Hematopoietic multipotent progenitor cell treated with erythropoietin and hydrocortisone succinate and interleukin-3 and kit ligand, for 4 days (in vitro differentiated cells): ENCODE results near the gene KLF5.
"Not testable (repeated sequence)": the region's sequence is repeated elsewhere in the genome, so short reads cannot be mapped to it uniquely, and the experiment has no call there.

Experiments
- DNase-seq: peaks from one replicate; pipeline ENCODE4 v3.0.0-alpha.2; 2015

The KLF5 gene

DNA sequence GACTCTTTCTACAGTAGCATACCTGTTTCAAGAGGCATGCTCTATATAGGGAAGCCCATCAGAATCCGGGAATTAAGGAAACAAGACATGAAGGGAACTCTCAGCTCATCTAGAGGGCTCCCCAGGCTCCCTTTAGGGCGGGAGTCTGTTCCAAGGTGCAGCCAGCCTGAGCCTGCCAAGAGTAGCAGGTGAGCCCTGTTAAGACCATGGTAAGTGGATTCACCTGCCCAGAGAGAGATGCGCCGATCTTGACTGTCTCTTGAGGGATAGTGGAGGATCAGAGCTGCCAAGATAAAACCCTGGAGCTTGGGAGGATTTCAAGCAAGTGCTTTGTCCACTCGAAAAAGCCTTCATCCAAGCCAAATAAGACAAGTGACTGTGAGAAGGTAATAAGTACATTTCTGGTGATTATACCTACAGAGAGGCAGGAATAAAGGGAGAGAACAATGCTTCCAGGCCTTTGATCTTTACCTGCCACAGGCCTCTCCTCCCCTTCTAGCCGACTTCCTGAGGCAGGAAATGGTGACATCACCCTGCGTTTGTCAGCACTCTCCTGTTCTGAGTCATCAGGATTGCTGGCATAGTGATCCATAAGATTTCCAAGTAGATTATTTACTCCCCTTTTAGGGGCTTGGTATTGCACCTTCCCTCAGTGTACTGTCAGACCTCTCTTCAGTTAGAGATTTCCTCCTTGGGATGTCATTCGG, 31.5 kb downstream of the KLF5 start:
- no peak for DNase-seq

- no peak for DNase-seq
Observed at GRCh38 chr13:73090823-73091187, 32.0 kb downstream of the KLF5 start.

DNA sequence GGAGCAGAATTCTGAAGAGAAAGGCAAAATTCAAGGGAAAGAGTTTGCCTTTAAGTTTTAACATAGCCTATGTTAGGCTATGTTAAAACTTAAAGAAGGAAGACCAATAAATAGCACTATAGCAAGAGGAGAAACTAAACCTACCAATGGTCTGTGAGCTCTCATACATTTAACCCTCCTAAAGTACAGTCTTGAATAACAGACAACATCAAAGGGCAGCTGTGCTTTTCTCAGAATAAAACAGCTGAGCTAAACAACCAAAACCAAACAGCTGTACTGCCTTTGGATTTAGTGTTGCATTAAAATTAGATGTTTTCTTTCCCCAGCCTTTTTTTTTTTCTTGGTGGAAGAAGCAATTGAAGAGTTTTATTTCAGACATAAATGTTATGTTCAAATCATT, 34.0 kb downstream of the KLF5 start:
- DNase-seq, result no peak

DNA sequence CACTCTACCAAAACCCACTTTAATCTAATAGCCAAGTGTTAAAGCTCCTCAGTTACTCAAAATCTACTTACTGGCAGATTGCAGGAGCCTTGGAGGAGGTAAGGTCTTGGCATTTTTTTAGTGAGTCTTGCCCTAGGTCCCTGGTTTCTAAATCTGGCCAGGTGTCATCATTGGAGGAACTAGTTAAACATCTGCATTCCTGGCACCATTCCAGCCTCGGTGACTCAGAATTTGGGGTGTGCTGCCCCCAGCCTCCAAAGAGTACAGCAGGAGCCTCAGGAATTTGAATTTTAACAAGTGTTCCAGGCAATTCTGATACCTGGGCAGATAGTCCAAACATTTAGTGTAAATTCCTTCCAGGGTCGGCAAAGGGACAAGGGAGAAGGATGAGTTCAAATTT, 37.4 kb downstream of the KLF5 start:
- DNase-seq, result peak; percentile 7

- DNase-seq, result no peak
Observed at GRCh38 chr13:73096638-73097037, 37.8 kb downstream of the KLF5 start.

- not testable (repeated sequence) for DNase-seq
Observed at GRCh38 chr13:73100781-73101180, 42.0 kb downstream of the KLF5 start.

DNA sequence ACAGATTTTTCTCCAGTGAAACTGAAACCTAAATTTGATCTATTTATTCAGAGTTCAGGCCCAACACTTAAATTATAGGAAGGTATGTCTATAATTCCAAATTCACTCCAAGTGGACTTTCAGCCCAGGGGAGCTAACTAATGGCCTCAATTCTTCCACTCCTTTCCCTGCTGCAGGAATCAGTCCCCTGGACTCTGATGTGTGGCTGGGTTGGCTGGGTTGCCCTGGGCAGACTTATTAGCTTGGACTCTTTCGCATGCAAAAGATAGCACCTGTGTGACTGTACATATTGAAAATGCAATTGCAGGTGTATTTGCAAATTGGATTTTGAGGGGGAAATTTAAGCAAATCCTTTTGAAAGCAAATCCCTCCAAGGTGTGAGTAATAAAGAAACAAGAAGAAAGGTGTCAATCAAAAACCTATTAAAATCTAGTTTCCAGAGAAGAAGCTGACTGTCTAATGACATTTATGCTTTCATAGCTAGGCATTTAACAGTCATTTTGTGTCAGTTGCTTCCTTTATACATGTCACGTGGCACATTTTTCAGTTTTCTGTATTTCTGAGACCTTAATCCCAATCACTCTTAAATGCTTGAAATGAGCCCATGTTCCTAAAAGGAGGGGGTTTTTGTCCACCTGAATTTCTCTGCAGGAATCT, 42.7 kb downstream of the KLF5 start:
- no peak for DNase-seq

- no peak for DNase-seq
Observed at GRCh38 chr13:73103238-73103637, 44.4 kb downstream of the KLF5 start.

DNA sequence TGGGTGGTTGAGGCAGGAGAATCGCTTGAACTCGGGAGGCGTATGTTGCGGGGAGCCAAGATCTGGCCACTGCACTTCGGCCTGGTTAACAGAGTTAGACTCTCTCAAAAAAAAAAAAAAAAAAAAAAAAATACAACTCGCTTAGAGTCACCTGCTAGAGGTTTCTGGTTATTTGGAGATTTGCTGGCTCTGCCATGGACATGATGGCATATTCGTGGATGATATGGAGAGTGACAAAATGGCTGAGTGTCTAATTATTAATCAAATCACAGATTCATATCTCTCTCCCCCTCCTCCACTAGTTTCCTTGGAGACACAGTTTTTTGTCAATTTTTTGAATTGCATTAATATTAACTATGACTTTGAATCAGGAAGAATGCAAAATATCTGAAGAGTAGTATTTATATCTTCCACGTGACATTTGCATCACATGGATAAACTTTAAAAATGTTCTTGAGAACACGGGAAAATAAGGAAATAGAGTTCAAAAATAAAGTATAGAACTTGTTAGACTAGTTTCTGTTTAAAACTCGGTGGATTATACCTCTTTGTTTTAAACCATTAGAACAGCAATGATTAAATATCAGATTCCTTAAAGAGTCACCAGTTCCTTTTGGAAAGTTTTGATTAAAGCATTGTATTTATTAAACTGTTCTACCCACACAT, 47.8 kb downstream of the KLF5 start:
- DNase-seq, result no peak

GRCh38 chr13:73107481-73107880, 48.7 kb downstream of the KLF5 start:
- no peak for DNase-seq

DNA sequence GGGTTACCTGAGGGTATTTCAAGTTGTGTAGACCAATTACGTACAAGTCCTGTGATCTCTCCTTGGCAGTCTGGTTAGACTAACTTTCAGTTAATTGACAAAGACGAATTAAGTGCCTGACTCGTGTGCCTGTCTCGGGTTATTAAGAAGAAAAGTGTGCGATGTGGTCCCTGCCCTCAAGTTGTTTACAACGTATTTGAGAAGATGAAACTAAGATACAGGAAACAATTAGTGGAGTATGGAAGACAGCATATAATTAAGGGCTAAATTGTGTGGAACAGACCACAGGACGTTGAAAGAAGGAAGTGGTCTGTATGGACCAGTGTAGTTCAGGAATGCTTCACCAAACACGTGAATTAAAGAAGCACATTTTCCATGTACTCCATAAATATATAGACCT, 49.2 kb downstream of the KLF5 start:
- DNase-seq, result no peak

DNA sequence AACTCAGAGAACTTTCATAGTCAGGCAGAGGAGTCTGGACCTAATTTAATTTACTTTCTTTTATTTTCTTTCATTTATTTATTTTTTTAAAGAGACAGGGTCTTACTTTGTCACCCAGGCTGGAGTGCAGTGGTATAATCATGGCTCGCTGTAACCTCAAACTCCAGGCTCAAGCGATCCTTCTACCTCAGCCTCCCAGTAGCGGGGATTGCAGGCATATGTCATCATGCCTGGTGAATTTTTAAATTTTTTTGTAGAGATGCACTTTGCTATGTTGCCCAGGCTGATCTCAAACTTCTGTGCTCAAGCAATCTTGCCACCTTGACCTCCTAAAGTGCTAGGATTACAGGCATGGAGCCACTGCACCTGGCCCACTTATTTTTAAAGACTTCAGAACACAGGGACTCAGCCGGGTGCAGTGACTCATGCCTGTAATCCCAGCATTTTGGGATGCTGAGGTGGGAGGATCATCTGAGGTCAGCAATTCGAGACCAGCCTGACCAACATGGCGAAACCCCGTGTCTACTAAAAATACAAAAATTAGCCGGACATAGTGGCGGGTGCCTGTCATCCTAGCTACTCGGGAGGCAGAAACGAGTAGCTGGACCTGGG, 50.6 kb downstream of the KLF5 start:
- DNase-seq, result no peak

GRCh38 chr13:73109969-73110368, 51.2 kb downstream of the KLF5 start:
- no peak for DNase-seq

GRCh38 chr13:73110814-73111213, 52.0 kb downstream of the KLF5 start:
- DNase-seq, result no peak

DNA sequence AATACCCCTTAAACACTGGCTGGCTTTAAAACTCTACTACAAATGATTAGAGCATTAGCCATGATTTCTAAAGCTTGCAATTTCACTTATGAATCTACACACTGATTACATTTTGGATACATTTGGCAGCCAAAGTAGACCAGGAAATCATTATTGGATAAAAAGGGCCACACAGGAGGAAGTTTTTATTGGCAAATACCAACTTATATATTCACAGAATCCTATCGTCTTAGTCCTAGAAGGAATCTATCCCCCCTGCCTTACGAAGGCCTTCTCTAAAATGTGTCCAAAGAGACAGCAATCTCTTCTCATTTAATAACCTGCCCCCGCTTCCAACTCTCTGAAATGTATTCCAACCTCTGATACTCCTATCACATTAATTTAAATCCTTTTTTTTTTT, 52.5 kb downstream of the KLF5 start:
- no peak for DNase-seq

GRCh38 chr13:73119612-73120011, 60.8 kb downstream of the KLF5 start:
- peak; percentile 4 for DNase-seq
